ENCODE results near the gene MAP2K3. TPM values are rescaled to one million over a fixed set of nuclear protein-coding genes. Genes with fewer than 3 reads are reported as not detected.

Gene MAP2K3
- total and polyA plus RNA-seq, 2 donors (not counting 3 experiments of a cell fraction or from before 2014, with no cell fraction given): 15.3 to 36.3 TPM

DNA sequence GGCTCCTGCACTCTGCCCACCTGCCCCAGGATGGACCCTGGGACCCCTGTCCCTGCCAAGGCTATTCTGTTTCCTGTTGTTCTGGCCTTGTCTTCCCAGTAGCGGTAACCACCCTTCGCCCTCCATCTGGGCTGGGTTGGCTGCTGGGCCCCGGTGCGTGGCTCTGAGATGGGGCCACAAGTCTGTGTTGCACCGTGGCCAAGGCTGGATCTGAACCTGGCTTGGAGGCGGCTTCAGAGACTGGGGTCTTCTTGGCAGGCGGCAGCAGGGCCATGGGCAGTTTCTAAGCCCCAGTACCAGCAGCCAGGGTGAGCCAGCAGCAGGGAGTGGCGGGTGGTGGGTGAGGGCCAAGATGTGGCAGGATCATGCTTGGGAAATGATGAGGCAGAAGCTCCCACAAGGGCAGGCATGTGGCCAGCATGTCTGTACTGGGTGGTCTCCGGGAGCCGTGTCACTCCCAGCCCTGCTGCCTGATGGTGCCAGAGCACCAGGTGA lies 12.6 kb downstream of the MAP2K3 start:
- H4K20me1 ChIP-seq (replicated peaks; ENCODE audit: control insufficient read depth, extremely low read depth, insufficient read depth, low read length): no peaks in the 10 kb centered on the region
- FAIRE-seq: no peak
- no peak for DNase-seq (ENCODE audit: low read depth, low spot score)
- peaks cover 11% of the 10 kb centered on the region for H3K79me2 ChIP-seq (ENCODE audit: control insufficient read depth, insufficient read depth, low read length)
- H3K4me3 ChIP-seq (replicated peaks in 1 of 3; ENCODE audit: insufficient read depth in 1 of 3, low read depth in 1 of 3, low read length in 3 of 3): no peak overlapping the region
- ChIA-PET CTCF (no interaction called here), POLR2A (no interaction called here)
- H3K36me3 ChIP-seq (ENCODE audit: control insufficient read depth in 2 of 2, extremely low read depth in 1 of 2, insufficient read depth in 2 of 2, low read length in 2 of 2): peaks cover 2 to 18% of the 10 kb centered on the region in 2 experiments
- H3K9me1 ChIP-seq (replicated peaks; ENCODE audit: control insufficient read depth, extremely low read depth, insufficient read depth, low read length): no peaks in the 10 kb centered on the region
- no peak overlapping the region for H3K9ac ChIP-seq (replicated peaks; ENCODE audit: extremely low read depth, insufficient read depth, low read length)
- BruUV-seq (replicated peaks): no TSS peak
- dilution Hi-C loops (cut with MboI; ENCODE audit: extremely low pct_ligation_motif_present, low sequenced_read_pairs) (no loop called here), intact Hi-C loops (cut with micrococcal nuclease) (no loop called here)
- no peak overlapping the region for H3K27ac ChIP-seq (ENCODE audit: insufficient read depth, low read depth, low read length)
- H3K4me1 ChIP-seq (ENCODE audit: control insufficient read depth, extremely low read depth, insufficient read depth, low read length): no peaks in the 10 kb centered on the region
- H3K4me2 ChIP-seq (ENCODE audit: insufficient read depth, low read length): no peak overlapping the region
- H3K9me3 ChIP-seq (replicated peaks; ENCODE audit: control insufficient read depth, insufficient read depth, low read length): no peaks in the 10 kb centered on the region
- H2AFZ ChIP-seq (ENCODE audit: low read depth, low read length): no peak overlapping the region
- TF ChIP-seq JUN (IDR thresholded peaks at IDR 0.05; ENCODE audit: borderline replicate concordance, insufficient read depth, insufficient read length, low read depth): no peak
- TF ChIP-seq POLR2A (IDR thresholded peaks at IDR 0.05; ENCODE audit: low read depth, low read length): no peak
- no peak for TF ChIP-seq GATA2 (IDR thresholded peaks at IDR 0.05; ENCODE audit: insufficient read depth, insufficient read length, low read depth, low read length)
- TF ChIP-seq, protein P1, sequence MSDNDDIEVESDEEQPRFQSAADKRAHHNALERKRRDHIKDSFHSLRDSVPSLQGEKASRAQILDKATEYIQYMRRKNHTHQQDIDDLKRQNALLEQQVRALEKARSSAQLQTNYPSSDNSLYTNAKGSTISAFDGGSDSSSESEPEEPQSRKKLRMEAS (IDR thresholded peaks at IDR 0.05; ENCODE audit: insufficient read depth, insufficient read length): no peak
- TF ChIP-seq MYC (IDR thresholded peaks at IDR 0.05; ENCODE audit: low read depth, low read length): no peak
- no peak for TF ChIP-seq FOS (IDR thresholded peaks at IDR 0.05; ENCODE audit: borderline replicate concordance, insufficient read depth, low read length)
- TF ChIP-seq EZH2 (IDR thresholded peaks at IDR 0.05; ENCODE audit: borderline replicate concordance, low read depth, low read length, severe bottlenecking): no peak
- TF ChIP-seq, protein P2, sequence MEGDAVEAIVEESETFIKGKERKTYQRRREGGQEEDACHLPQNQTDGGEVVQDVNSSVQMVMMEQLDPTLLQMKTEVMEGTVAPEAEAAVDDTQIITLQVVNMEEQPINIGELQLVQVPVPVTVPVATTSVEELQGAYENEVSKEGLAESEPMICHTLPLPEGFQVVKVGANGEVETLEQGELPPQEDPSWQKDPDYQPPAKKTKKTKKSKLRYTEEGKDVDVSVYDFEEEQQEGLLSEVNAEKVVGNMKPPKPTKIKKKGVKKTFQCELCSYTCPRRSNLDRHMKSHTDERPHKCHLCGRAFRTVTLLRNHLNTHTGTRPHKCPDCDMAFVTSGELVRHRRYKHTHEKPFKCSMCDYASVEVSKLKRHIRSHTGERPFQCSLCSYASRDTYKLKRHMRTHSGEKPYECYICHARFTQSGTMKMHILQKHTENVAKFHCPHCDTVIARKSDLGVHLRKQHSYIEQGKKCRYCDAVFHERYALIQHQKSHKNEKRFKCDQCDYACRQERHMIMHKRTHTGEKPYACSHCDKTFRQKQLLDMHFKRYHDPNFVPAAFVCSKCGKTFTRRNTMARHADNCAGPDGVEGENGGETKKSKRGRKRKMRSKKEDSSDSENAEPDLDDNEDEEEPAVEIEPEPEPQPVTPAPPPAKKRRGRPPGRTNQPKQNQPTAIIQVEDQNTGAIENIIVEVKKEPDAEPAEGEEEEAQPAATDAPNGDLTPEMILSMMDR (IDR thresholded peaks at IDR 0.05; ENCODE audit: extremely low read depth in 1 of 2, insufficient read depth in 1 of 2, low read depth in 1 of 2, low read length in 2 of 2): no peak
- no peak for TF ChIP-seq POLR2AphosphoS5 (IDR thresholded peaks at IDR 0.05; ENCODE audit: insufficient read depth, low read depth, low read length)
- no peaks in the 10 kb centered on the region for H3K27me3 ChIP-seq (ENCODE audit: control insufficient read depth in 2 of 2, insufficient read depth in 2 of 2, low read length in 2 of 2)

All from endothelial cell of umbilical vein (primary cell).